ENCODE measurements around the gene GABRB2.

DNA sequence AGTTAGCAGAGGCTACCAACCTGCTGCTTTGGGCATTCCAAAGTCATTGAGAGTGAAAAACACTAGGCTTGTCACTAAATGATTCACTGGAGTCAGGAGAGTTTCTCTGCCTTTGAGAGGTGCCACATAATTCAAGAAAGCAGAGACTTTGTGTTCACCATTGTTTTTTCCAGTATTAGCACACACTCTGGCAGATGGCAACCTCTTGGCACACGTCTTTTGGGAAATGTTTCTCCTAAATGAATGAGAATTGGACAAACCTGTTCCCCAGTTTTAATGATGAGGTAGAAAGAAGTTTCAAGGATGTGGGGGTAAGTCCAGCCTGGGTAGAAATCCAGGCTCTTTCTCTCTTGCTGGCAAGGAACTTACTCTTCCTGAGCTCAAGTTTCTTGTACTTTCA lies 259.1 kb downstream of the GABRB2 start:
- TF ChIP-seq, protein P1, sequence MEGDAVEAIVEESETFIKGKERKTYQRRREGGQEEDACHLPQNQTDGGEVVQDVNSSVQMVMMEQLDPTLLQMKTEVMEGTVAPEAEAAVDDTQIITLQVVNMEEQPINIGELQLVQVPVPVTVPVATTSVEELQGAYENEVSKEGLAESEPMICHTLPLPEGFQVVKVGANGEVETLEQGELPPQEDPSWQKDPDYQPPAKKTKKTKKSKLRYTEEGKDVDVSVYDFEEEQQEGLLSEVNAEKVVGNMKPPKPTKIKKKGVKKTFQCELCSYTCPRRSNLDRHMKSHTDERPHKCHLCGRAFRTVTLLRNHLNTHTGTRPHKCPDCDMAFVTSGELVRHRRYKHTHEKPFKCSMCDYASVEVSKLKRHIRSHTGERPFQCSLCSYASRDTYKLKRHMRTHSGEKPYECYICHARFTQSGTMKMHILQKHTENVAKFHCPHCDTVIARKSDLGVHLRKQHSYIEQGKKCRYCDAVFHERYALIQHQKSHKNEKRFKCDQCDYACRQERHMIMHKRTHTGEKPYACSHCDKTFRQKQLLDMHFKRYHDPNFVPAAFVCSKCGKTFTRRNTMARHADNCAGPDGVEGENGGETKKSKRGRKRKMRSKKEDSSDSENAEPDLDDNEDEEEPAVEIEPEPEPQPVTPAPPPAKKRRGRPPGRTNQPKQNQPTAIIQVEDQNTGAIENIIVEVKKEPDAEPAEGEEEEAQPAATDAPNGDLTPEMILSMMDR (IDR thresholded peaks at IDR 0.05) = no peak
- TF ChIP-seq POLR2A (IDR thresholded peaks at IDR 0.05) = no peak
